ENCODE results near the gene ACOX1.

GRCh38 chr17:75976175-75976848 lies 2.7 kb downstream of the ACOX1 start:
- TF ChIP-seq JUND (IDR thresholded peaks at IDR 0.05) = no peak
- no peak for TF ChIP-seq ZBTB33 (IDR thresholded peaks at IDR 0.05; ENCODE audit: extremely low read depth, insufficient replicate concordance, low read length)
- TF ChIP-seq CEBPB (IDR thresholded peaks at IDR 0.05; ENCODE audit: low read depth) = no peak
- TF ChIP-seq POLR2AphosphoS5 (IDR thresholded peaks at IDR 0.05; ENCODE audit: low read depth, low read length) = no peak
- TF ChIP-seq EZH2 (IDR thresholded peaks at IDR 0.05) = no peak
- no peak for TF ChIP-seq CTCF (IDR thresholded peaks at IDR 0.05 in 2 of 3, conservative IDR thresholded peaks at IDR 0.05 in 1 of 3; ENCODE audit: borderline replicate concordance in 1 of 3, insufficient read depth in 1 of 3, low read depth in 2 of 3, low read length in 2 of 3)
- TF ChIP-seq POLR2A (IDR thresholded peaks at IDR 0.05; ENCODE audit: borderline replicate concordance, extremely low read depth, insufficient read depth, insufficient read length) = no peak
- TF ChIP-seq YY1 (IDR thresholded peaks at IDR 0.05; ENCODE audit: extremely low read depth, insufficient replicate concordance, low read depth, low read length) = no peak

All from HCT116 (cell line).